Right renal pelvis (tissue), 4 donors: ENCODE results near the gene C1orf116. TPM values are rescaled to one million over a fixed set of nuclear protein-coding genes. Genes with fewer than 3 reads are reported as not detected.

ENCODE experiments used
- DNase-seq, 4 donors: peaks; one replicate each; pipeline ENCODE4 v3.0.0-alpha.2; 2013; ENCODE audit warnings: low read depth in 4 of 4, low spot score in 3 of 4, missing footprints in 1 of 4
- polyA plus RNA-seq, 4 donors: library from polyadenylated mRNA; unstranded; fragments of 120-200 nt; gene quantifications; one replicate each; pipeline ENCODE4 v1.2.1, GENCODE V29; 2013; ENCODE audit not compliant: insufficient read length in 4 of 4

Gene C1orf116
- polyA plus RNA-seq, 4 donors: 19.9 to 27.5 (median 23.8) TPM

- no peak for DNase-seq
Observed at GRCh38 chr1:207003210-207003609, 29.3 kb downstream of the C1orf116 start.

GRCh38 chr1:207002724-207003146 is 29.8 kb downstream of the C1orf116 start:
- DNase-seq: no peak

- DNase-seq: no peak
Observed at GRCh38 chr1:207001492-207002245, 30.9 kb downstream of the C1orf116 start.

GRCh38 chr1:207000651-207001291 is 31.8 kb downstream of the C1orf116 start:
- no peak for DNase-seq

DNA sequence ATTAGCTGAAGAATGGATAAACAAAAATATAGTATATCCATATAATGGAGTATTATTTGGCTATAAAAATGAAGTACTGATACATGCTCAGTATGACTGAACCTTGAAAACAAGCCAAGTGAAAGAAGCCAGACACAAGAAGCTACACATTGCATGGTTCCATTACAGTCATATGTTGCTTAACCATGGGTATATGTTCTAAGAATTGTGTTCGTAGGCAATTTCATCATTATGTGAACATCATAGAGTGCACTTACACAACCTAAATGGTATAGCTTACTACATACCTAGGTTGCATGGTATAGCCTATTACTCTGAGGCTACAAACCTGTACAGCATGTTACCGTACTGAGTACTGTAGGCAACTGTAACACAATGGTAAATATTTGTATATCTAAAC is 33.7 kb downstream of the C1orf116 start:
- no peak for DNase-seq

- DNase-seq: peak in 3 of 4 donors; percentile 38 to 59 (median 42)
Observed at GRCh38 chr1:206992790-206993189, 39.8 kb downstream of the C1orf116 start.

GRCh38 chr1:206987873-206988272 is 44.7 kb downstream of the C1orf116 start:
- no peak for DNase-seq

GRCh38 chr1:206986885-206987284 is 45.7 kb downstream of the C1orf116 start:
- no peak for DNase-seq

GRCh38 chr1:206986402-206986801 is 46.2 kb downstream of the C1orf116 start:
- DNase-seq: no peak

DNA sequence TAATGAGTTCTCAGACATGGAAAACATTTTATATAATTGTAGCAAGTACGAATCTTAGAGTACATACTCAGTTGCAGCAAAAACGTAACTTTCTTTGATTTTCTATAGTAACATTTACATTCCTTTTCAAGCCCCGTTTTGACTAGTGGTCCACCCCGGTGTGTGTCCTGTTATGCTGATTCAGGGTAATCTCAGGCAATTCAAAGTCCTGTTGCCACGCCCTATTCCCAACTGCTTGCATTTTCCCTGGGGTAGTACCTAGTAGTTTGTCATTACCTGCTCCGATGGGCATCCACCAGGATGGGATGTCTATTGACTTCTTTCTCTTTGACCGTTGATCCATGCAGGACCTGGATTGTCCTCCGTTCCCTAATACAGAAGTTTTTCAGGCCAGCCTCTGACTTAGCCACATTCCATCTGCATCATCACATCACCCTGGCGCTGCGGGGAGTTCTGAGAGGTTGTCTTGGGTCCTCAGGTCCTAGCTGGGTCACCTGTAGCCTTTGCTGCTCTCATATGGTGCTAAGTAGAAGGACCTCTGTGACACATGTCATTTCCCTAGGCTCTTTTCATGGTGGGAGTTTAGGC is 47.3 kb downstream of the C1orf116 start:
- DNase-seq: no peak

- DNase-seq: peak in 3 of 4 donors; percentile 27 to 45 (median 43)
Observed at GRCh38 chr1:206982216-206982615, 50.3 kb downstream of the C1orf116 start.

- DNase-seq: no peak
Observed at GRCh38 chr1:206979379-206980043, 53.0 kb downstream of the C1orf116 start.

- DNase-seq: no peak
Observed at GRCh38 chr1:206978259-206978658, 54.3 kb downstream of the C1orf116 start.

- DNase-seq: no peak
Observed at GRCh38 chr1:206975306-206975705, 57.2 kb downstream of the C1orf116 start.

- no peak for DNase-seq
Observed at GRCh38 chr1:206974140-206974539, 58.4 kb downstream of the C1orf116 start.

- no peak for DNase-seq
Observed at GRCh38 chr1:206972728-206973127, 59.8 kb downstream of the C1orf116 start.

- DNase-seq: no peak
Observed at GRCh38 chr1:206971029-206971655, 61.4 kb downstream of the C1orf116 start.

- no peak for DNase-seq
Observed at GRCh38 chr1:206970446-206970845, 62.1 kb downstream of the C1orf116 start, which contains the start of gene FCAMR. Gene FCAMR (minus strand): TSS chr1:206970460. CDS start chr1:206970125, 335 bp downstream.

DNA sequence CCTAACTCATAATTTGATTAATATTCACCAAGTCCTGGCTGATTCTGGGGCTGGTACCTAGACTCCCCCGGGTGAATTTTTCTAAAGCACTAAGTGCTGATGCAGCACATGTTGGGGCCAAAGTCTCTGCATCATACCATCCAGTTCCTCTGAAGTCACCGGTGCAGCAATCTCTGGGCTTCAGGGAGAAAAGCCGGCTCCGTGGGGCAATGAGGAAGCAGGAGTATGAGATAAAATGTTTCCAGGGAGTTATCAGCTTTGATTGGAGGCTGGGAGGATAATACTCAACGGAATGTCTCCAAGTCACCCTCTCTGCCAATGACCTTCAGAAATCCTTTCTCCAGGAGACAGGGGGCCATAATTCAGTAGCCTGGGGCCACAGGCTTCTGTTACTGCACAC is 63.5 kb downstream of the C1orf116 start:
- no peak for DNase-seq
